ENCODE results near the gene PLCB1.
"Not testable (repeated sequence)": the region's sequence is repeated elsewhere in the genome, so short reads cannot be mapped to it uniquely, and the experiment has no call there.

Gene PLCB1

GRCh38 chr20:8578161-8578865 lies 446.2 kb downstream of the PLCB1 start:
- no peak for DNase-seq

DNA sequence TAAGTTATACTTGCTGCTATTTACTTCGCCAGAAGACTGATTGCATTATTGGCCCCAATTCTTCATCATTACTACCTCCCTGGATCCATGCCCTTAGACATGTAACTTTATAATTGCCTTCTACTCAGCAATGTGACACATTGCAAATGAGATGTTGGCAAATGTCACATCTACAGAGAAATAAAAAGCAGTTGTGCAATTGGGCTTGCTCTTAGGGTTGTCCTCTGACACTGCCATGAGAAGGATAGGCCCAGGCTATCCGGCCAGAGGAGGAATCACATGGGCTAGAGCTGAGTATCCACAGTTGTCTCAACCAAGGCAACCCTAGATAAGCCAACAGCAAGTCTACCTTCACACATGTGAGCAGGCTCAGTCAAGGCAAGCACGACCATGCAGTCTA lies 447.0 kb downstream of the PLCB1 start:
- DNase-seq = no peak

GRCh38 chr20:8581446-8582183 lies 449.5 kb downstream of the PLCB1 start:
- no peak for DNase-seq

GRCh38 chr20:8583012-8583565 lies 451.0 kb downstream of the PLCB1 start:
- no peak for DNase-seq

DNA sequence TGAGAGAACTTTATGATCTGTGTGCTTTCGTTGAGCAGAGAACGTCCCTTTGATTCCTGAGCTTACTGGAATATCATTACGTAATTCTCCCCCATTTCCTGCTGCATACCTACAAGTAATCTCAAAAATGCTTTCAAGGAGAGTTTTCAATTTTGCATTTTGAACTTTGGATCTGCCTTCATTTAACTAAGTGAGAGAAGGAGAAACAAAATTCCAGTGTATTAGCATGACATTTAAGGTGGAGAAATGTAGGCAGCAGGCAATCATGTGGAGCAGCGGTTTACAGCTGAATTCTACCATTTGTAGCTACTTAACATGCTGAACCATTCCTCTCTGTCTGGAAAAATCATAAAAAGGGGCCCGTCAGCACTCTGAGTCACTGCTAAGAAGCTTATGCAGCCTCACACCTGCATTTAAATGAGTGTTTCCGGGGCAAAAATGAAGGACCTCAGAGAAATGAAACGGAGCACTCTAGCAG lies 451.5 kb downstream of the PLCB1 start:
- no peak for DNase-seq

DNA sequence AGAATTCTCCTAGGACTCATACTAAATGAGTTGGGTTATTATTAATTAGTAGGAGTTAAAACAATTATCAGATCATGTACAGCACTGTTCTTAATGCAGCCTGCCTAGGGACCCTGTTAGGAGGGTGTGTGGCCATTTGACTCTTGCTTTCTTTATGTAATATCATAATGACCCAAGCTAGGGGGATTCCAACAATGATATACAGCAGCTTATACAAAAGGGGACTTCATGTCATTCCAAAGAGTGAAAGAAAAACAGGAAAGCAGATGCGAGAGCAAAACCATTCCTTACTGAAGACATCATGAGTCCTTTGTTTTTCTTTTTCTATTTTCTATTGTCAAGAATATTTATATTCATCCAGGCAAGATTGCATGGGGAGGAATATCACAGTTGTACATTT lies 455.2 kb downstream of the PLCB1 start:
- no peak for DNase-seq

GRCh38 chr20:8587810-8588209 lies 455.7 kb downstream of the PLCB1 start:
- no peak for DNase-seq

DNA sequence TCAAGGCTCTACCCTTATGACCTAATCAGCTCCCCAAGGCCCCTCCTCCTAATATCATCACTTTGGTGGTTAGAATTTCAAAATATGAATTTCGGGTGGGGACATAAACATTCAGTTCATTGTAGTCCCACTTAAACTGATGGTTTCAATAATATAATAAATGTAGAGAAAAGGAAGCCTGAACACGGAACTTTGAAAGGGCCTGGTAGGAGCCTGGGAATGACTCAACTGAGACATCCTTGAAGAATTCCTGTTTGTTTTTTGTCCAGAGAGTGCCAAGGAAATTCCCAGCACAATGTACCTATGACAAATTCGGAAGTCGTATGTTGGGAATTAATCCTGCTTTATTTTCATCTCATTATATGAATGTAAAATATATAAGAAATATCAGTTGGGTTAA lies 457.9 kb downstream of the PLCB1 start:
- no peak for DNase-seq

GRCh38 chr20:8600910-8601541 lies 469.0 kb downstream of the PLCB1 start:
- DNase-seq = not testable (repeated sequence)

GRCh38 chr20:8601542-8601912 lies 469.5 kb downstream of the PLCB1 start:
- no peak for DNase-seq

DNA sequence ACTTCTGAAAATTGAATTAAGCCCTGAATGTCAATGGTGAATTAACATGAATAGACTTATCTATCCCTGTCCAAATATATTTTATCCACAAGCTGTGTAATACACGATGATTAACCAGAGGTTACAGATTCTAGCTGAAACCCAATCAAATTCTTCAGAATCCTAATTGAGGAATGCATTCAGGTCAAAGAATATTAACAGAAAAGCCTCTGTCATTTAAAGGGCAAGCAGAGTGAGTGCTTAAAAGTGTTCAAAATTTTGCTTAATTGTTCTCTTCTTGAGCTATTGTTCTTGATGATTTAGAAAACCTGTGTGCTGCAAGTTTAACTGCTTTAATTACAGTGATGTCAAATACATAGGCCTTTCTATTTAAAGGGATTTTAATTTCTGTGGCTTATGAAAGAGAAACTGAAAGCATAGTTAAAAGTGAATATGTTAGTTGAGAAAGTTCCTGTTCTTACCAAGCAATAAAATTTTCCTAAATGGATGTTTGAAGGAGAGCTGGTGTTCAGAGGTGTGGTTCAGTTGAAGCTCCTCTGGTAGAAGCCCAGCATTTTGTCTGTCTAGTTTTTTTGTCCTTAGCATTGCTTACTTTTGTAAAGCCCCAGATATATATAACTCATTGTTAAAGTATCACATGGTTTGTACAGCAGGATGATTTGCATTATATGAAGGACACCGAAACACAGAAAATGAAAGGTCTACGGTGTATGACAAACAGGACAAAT lies 470.5 kb downstream of the PLCB1 start:
- no peak for DNase-seq

DNA sequence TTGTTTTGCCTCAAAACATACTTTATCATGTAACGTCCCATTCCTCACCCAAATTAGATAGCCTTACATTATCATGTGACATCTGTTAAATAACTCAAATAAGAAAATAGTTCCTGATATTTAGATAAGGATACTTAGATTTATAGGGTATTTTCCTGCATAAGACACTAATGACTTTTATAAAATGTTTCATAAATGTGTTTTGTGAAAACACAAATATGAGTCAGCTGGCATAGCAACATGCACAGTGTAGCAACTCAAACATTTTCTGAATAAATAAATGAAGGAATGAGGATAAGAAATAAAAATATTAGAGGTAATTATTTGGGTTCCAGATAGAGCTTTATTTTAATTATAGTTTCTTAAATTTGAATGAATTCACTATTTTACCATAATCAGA lies 476.4 kb downstream of the PLCB1 start:
- DNase-seq = no peak

GRCh38 chr20:8616792-8617191 lies 484.7 kb downstream of the PLCB1 start:
- DNase-seq = no peak

DNA sequence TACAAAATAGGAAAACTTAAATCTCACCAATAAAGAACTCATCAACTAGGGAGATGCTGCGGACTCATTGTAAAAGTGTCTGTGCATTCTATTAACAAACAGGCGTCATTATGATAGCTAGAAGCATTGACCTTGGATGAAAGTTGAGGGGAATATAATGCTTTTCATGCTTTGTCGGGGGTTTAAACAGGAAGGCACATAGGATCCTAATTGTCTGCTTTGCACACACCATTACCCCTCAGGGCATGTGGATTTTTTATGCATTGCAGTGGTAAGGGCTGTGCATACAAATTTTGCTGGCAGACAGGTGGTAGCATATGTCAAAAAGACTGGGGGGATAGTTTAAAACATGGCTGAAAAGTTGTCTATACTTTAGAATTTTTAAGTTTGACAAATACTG lies 488.9 kb downstream of the PLCB1 start:
- no peak for DNase-seq

DNA sequence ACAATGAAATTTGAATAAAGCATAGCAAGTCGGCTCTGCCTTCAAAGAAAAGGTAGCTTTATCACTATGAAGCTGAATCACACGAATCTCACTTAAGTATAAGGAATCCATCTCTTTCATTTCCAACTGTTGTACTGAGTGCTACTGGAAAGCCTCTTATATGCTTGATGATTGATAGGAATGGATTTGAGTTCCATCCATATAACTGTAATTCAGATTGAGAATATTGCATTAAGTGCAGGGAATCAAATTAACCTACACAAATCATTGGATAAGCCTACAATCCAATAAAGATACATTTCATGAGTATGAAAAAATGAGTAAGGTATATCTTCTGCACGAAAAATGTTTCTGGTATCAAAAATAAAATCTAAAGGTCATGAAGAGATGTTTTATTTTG lies 492.0 kb downstream of the PLCB1 start:
- no peak for DNase-seq

GRCh38 chr20:8624616-8625015 lies 492.6 kb downstream of the PLCB1 start:
- no peak for DNase-seq

GRCh38 chr20:8627340-8628004 lies 495.4 kb downstream of the PLCB1 start:
- no peak for DNase-seq

DNA sequence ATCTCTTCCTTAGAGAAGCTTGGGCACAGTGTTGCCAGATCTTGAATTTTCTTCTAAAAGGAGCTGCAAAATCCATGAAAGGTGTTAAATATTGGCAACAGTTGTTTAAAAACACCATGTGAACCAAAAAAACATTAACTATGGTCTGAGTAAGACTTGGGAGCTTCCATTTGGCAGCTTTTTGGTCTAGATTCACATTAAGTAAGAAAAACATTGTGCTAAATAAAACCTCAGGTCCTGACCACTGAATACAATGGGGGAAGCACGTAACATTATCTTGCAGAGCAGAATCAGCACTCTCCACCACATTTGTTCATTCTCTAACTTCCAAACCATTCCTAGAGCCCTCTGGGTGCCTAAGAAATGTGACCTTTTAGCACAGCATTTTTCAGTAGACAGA lies 499.2 kb downstream of the PLCB1 start:
- DNase-seq = no peak

GRCh38 chr20:8633366-8633765 lies 501.3 kb downstream of the PLCB1 start:
- no peak for DNase-seq

- no peak for DNase-seq
These were observed 503.0 kb downstream of the PLCB1 start for GRCh38 chr20:8635048-8635572.

GRCh38 chr20:8635837-8636236 lies 503.8 kb downstream of the PLCB1 start:
- no peak for DNase-seq

DNA sequence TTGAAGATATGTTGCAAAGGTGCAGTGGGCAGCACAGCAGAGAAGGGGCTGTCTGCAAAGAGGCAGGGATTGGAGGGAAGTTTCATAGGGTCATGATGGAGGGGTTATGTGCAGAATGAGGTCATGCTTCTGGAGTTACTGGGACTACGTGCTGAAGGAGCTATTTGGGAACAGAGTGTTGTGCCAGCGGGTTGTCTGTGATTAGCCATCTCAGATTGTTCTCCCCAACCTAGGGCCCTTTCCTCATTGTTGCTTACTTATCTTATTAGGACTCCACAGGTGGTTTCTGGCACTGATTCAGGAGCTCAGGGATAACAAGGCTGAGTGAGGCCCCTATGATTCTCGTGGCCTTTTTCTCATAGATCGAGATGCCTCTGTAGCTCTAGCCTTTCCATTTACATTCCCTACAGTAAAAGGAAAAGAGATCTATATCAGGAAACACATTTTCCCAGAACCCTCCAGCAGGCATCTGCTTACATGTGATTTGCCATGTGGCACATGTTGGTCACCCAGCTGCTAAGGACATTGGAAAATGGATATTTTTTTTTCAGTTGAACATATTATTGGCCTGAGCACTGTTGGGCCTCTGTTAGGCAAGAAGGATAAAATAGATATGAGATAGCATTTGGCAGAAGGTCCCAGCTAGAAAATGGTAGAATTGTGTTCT lies 507.2 kb downstream of the PLCB1 start:
- DNase-seq = no peak

Data from activated CD4-positive, alpha-beta T cell treated with anti-CD3 and anti-CD28 coated beads for 1 hour (primary cell).